Airway epithelial cell (primary cell): ENCODE results near the gene TMEM144. TPM values are rescaled to one million over a fixed set of nuclear protein-coding genes. Genes with fewer than 3 reads are reported as not detected.

Experiments used
- total RNA-seq: library from RNA; depleted of rRNA; stranded (reverse); fragments of >200 nt; gene quantifications from 2 replicates; pipeline ENCODE4 v1.2.3, GENCODE V29; 2015

TMEM144 gene
- total RNA-seq, result 2.7 and 5.4 TPM in 2 replicates

GRCh38 chr4:158209825-158210807 is at the start of gene TMEM144:
Gene TMEM144 (plus strand): TSS chr4:158210486. CDS start chr4:158212668, 2,182 bp downstream.

GRCh38 chr4:158172261-158173258 is 37.7 kb upstream of the TMEM144 start, which contains the start of gene GASK1B:
Gene GASK1B (minus strand): TSS chr4:158173025. CDS start chr4:158171375, 1,650 bp downstream.

Other genes starting within 250 kb of the TMEM144 start
- gene GASK1B, start 37.5 kb upstream of the TMEM144 start, total RNA-seq, result 3.2 and 3.4 TPM in 2 replicates